A673 (cell line): ENCODE measurements around the gene HRH1.

ENCODE experiments used
- EZH2 ChIP-seq: fragments of 200-600 bp; sonication (generic); IDR thresholded peaks from 2 replicates; pipeline ENCODE4 v1.6.1; 2017; ENCODE audit warnings: borderline replicate concordance, low read depth, mild to moderate bottlenecking, mixed read lengths, antibody characterized with exemption, low read length; ENCODE audit not compliant: poor library complexity, severe bottlenecking
- TF ChIP-seq, protein P1 (sequence below): fragments of 300-800, 200-600 bp; sonication (generic); conservative IDR thresholded peaks from 2 replicates; pipeline ENCODE4 v1.5.1; 2017; ENCODE audit warnings: low read depth, mild to moderate bottlenecking, antibody characterized with exemption, low read length, moderate library complexity, mixed read lengths

- TF ChIP-seq, protein P1, sequence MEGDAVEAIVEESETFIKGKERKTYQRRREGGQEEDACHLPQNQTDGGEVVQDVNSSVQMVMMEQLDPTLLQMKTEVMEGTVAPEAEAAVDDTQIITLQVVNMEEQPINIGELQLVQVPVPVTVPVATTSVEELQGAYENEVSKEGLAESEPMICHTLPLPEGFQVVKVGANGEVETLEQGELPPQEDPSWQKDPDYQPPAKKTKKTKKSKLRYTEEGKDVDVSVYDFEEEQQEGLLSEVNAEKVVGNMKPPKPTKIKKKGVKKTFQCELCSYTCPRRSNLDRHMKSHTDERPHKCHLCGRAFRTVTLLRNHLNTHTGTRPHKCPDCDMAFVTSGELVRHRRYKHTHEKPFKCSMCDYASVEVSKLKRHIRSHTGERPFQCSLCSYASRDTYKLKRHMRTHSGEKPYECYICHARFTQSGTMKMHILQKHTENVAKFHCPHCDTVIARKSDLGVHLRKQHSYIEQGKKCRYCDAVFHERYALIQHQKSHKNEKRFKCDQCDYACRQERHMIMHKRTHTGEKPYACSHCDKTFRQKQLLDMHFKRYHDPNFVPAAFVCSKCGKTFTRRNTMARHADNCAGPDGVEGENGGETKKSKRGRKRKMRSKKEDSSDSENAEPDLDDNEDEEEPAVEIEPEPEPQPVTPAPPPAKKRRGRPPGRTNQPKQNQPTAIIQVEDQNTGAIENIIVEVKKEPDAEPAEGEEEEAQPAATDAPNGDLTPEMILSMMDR, result no peak
- TF ChIP-seq EZH2, result no peak
These were observed 73.7 kb downstream of the HRH1 start for GRCh38 chr3:11228041-11228440.
